ENCODE measurements around the gene SMIM28. TPM values are rescaled to one million over a fixed set of nuclear protein-coding genes. Genes with fewer than 3 reads are reported as not detected.
"Not testable (repeated sequence)": the region's sequence is repeated elsewhere in the genome, so short reads cannot be mapped to it uniquely, and the experiment has no call there.

Gene SMIM28
- total RNA-seq, 1 experiment from 2014 or later: not detected

GRCh38 chr6:138404666-138405337 lies 27.1 kb downstream of the SMIM28 start:
- DNase-seq (ENCODE audit: low read depth): peak; percentile 11

- no peak for DNase-seq (ENCODE audit: low read depth)
Measured at GRCh38 chr6:138405816-138406413, 28.2 kb downstream of the SMIM28 start.

- DNase-seq (ENCODE audit: low read depth): no peak
Measured at GRCh38 chr6:138406443-138406842, 28.7 kb downstream of the SMIM28 start.

- DNase-seq (ENCODE audit: low read depth): peak; percentile 62
Measured at GRCh38 chr6:138410048-138410735, 32.5 kb downstream of the SMIM28 start.

- DNase-seq (ENCODE audit: low read depth): peak; percentile 98
Measured at GRCh38 chr6:138410972-138411880, 33.5 kb downstream of the SMIM28 start.

- DNase-seq (ENCODE audit: low read depth): no peak
Measured at GRCh38 chr6:138415125-138415524, 37.4 kb downstream of the SMIM28 start.

GRCh38 chr6:138416206-138416605 lies 38.5 kb downstream of the SMIM28 start:
- no peak for DNase-seq (ENCODE audit: low read depth)

GRCh38 chr6:138417493-138418117 lies 39.9 kb downstream of the SMIM28 start:
- no peak for DNase-seq (ENCODE audit: low read depth)

- DNase-seq (ENCODE audit: low read depth): no peak
Measured at GRCh38 chr6:138418118-138418742, 40.5 kb downstream of the SMIM28 start.

GRCh38 chr6:138419766-138420165 lies 42.1 kb downstream of the SMIM28 start:
- no peak for DNase-seq (ENCODE audit: low read depth)

- no peak for DNase-seq (ENCODE audit: low read depth)
Measured at GRCh38 chr6:138420356-138420755, 42.7 kb downstream of the SMIM28 start.

GRCh38 chr6:138421089-138421488 lies 43.4 kb downstream of the SMIM28 start:
- DNase-seq (ENCODE audit: low read depth): no peak

- no peak for DNase-seq (ENCODE audit: low read depth)
Measured at GRCh38 chr6:138421608-138422007, 43.9 kb downstream of the SMIM28 start.

GRCh38 chr6:138422861-138423260 lies 45.2 kb downstream of the SMIM28 start:
- no peak for DNase-seq (ENCODE audit: low read depth)

GRCh38 chr6:138424004-138424904 lies 46.5 kb downstream of the SMIM28 start:
- no peak for DNase-seq (ENCODE audit: low read depth)

- not testable (repeated sequence) for DNase-seq (ENCODE audit: low read depth)
Measured at GRCh38 chr6:138425256-138425655, 47.6 kb downstream of the SMIM28 start.

GRCh38 chr6:138426500-138427123 lies 48.9 kb downstream of the SMIM28 start:
- no peak for DNase-seq (ENCODE audit: low read depth)

GRCh38 chr6:138427701-138428100 lies 50.0 kb downstream of the SMIM28 start:
- no peak for DNase-seq (ENCODE audit: low read depth)

- DNase-seq (ENCODE audit: low read depth): peak; percentile 59
Measured at GRCh38 chr6:138428944-138429598, 51.4 kb downstream of the SMIM28 start.
